ENCODE measurements around the gene TUBB. TPM values are rescaled to one million over a fixed set of nuclear protein-coding genes. Genes with fewer than 3 reads are reported as not detected.

TUBB gene
- total RNA-seq, 1 experiment from 2014 or later, result 886 TPM

DNA sequence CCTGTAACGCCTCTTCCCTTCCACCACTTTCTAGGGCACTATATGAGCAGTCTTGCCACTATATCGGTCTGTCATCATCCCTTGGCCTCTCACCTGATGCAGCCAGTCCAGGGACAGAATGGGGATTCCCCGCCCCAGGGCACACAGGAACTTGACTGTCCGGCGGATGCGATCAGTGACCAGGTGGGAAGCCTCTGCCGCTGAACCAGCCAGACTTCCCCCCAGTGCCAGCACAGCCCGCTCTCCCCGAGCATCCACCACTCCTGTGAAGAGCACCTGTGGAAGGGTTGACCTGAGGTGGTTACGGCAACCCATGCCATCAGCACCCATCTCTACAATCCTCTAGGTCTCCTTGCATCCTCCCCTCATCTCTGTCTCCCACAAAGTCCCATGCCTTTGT lies 17.1 kb upstream of the TUBB start:
- Histone ChIP-seq H3K27me3 (ENCODE audit: insufficient read depth, low read length) (no peaks in the 10 kb centered on the region), H4K20me1 (ENCODE audit: insufficient read depth) (no peaks in the 10 kb centered on the region), H3K36me3 (ENCODE audit: control insufficient read depth in 1 of 2, insufficient read depth in 2 of 2, low read length in 2 of 2) (peaks cover 10 to 18% of the 10 kb centered on the region in 2 experiments; a peak in 3 of 4 replicates), H3K4me2 (ENCODE audit: low read length) (no peak overlapping the region), H3K9me3 (ENCODE audit: control insufficient read depth in 1 of 2, insufficient read depth in 1 of 2, low read depth in 1 of 2, low read length in 2 of 2) (no peaks in the 10 kb centered on the region), H3K4me1 (ENCODE audit: control insufficient read depth in 1 of 2, insufficient read depth in 2 of 2, low read length in 2 of 2) (peaks cover 4 to 9% of the 10 kb centered on the region in 2 experiments; a peak in 3 of 4 replicates), H2AFZ (ENCODE audit: low read depth, low read length, poor library complexity, severe bottlenecking) (no peak overlapping the region), H3K9ac (ENCODE audit: low read length) (no peak overlapping the region), H3K27ac (ENCODE audit: low read depth, low read length) (no peak overlapping the region), H3K9me2 (ENCODE audit: insufficient read depth) (no peaks in the 10 kb centered on the region), H3K4me3 (replicated peaks in 1 of 2; ENCODE audit: low read depth in 1 of 2, low read length in 2 of 2) (no peak overlapping the region), H3K79me2 (ENCODE audit: insufficient read depth, low read length) (no peaks in the 10 kb centered on the region)
- intact Hi-C loops (cut with micrococcal nuclease), result no loop called here
- no TSS peak for BruUV-seq (replicated peaks)
- ATAC-seq (no peak), DNase-seq (ENCODE audit: low read depth, low spot score) (no peak)
- ChIA-PET RAD21 (ENCODE audit: low non-redundant PET in 1 of 2, low total read pairs in 2 of 2, uncharacterized antibody in 2 of 2, unreplicated experiment in 2 of 2) (no interaction called here), CTCF (no interaction called here), POLR2A (interaction anchor here (1.4 kb wide), 1 partner anchor 14 kb away, joined by 4 read pairs; the partner anchor contains the start of gene MDC1)
- TF ChIP-seq POLR2AphosphoS5 (IDR thresholded peaks at IDR 0.05; ENCODE audit: low read depth, low read length) (no peak), ATF3 (IDR thresholded peaks at IDR 0.05) (no peak), CEBPB (IDR thresholded peaks at IDR 0.05; ENCODE audit: low read depth) (no peak), SIN3A (IDR thresholded peaks at IDR 0.05; ENCODE audit: low read depth) (no peak), EZH2 (IDR thresholded peaks at IDR 0.05) (no peak), POLR2A (IDR thresholded peaks at IDR 0.05; ENCODE audit: borderline replicate concordance, extremely low read depth, insufficient read depth, insufficient read length) (no peak), CTCF (IDR thresholded peaks at IDR 0.05 in 2 of 3, conservative IDR thresholded peaks at IDR 0.05 in 1 of 3; ENCODE audit: borderline replicate concordance in 1 of 3, insufficient read depth in 1 of 3, low read depth in 2 of 3, low read length in 2 of 3) (no peak), JUND (IDR thresholded peaks at IDR 0.05) (no peak), SRF (IDR thresholded peaks at IDR 0.05; ENCODE audit: low read depth) (no peak), FOSL1 (IDR thresholded peaks at IDR 0.05; ENCODE audit: low read depth) (no peak), RAD21 (IDR thresholded peaks at IDR 0.05; ENCODE audit: low read depth) (no peak)
- TF ChIP-seq, protein P1, sequence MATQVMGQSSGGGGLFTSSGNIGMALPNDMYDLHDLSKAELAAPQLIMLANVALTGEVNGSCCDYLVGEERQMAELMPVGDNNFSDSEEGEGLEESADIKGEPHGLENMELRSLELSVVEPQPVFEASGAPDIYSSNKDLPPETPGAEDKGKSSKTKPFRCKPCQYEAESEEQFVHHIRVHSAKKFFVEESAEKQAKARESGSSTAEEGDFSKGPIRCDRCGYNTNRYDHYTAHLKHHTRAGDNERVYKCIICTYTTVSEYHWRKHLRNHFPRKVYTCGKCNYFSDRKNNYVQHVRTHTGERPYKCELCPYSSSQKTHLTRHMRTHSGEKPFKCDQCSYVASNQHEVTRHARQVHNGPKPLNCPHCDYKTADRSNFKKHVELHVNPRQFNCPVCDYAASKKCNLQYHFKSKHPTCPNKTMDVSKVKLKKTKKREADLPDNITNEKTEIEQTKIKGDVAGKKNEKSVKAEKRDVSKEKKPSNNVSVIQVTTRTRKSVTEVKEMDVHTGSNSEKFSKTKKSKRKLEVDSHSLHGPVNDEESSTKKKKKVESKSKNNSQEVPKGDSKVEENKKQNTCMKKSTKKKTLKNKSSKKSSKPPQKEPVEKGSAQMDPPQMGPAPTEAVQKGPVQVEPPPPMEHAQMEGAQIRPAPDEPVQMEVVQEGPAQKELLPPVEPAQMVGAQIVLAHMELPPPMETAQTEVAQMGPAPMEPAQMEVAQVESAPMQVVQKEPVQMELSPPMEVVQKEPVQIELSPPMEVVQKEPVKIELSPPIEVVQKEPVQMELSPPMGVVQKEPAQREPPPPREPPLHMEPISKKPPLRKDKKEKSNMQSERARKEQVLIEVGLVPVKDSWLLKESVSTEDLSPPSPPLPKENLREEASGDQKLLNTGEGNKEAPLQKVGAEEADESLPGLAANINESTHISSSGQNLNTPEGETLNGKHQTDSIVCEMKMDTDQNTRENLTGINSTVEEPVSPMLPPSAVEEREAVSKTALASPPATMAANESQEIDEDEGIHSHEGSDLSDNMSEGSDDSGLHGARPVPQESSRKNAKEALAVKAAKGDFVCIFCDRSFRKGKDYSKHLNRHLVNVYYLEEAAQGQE (IDR thresholded peaks at IDR 0.05; ENCODE audit: low read depth), result no peak

Data from HCT116 (cell line).